BLaER1 (cell line): Measurements from ENCODE around the gene TASP1.
"Not testable (repeated sequence)": the region's sequence is repeated elsewhere in the genome, so short reads cannot be mapped to it uniquely, and the experiment has no call there.

ENCODE experiments used
- H3K27ac ChIP-seq: shearing (Covaris generic); formaldehyde crosslinking; 2 replicates; pipeline ENCODE4 v1.8.1; 2022
- H3K27me3 ChIP-seq: shearing (Covaris generic); formaldehyde crosslinking; 2 replicates; pipeline ENCODE4 v1.8.1; 2022
- H3K36me3 ChIP-seq: shearing (Covaris generic); formaldehyde crosslinking; 2 replicates; pipeline ENCODE4 v1.8.1; 2022
- H3K4me1 ChIP-seq: shearing (Covaris generic); formaldehyde crosslinking; 2 replicates; pipeline ENCODE4 v1.8.1; 2022
- H3K4me2 ChIP-seq: shearing (Covaris generic); formaldehyde crosslinking; 2 replicates; pipeline ENCODE4 v1.8.1; 2022
- H3K4me3 ChIP-seq: shearing (Covaris generic); formaldehyde crosslinking; 2 replicates; pipeline ENCODE4 v1.8.1; 2022
- H3K9ac ChIP-seq: shearing (Covaris generic); formaldehyde crosslinking; 2 replicates; pipeline ENCODE4 v1.8.1; 2022
- H3K9me3 ChIP-seq: shearing (Covaris generic); formaldehyde crosslinking; 2 replicates; pipeline ENCODE4 v1.8.1; 2022
- H4K20me1 ChIP-seq: shearing (Covaris generic); formaldehyde crosslinking; 2 replicates; pipeline ENCODE4 v1.8.1; 2022
- Cebpa-rat ChIP-seq: shearing (Covaris generic); IDR thresholded peaks from 2 replicates; pipeline ENCODE4 v1.8.1; 2022

The TASP1 gene

DNA sequence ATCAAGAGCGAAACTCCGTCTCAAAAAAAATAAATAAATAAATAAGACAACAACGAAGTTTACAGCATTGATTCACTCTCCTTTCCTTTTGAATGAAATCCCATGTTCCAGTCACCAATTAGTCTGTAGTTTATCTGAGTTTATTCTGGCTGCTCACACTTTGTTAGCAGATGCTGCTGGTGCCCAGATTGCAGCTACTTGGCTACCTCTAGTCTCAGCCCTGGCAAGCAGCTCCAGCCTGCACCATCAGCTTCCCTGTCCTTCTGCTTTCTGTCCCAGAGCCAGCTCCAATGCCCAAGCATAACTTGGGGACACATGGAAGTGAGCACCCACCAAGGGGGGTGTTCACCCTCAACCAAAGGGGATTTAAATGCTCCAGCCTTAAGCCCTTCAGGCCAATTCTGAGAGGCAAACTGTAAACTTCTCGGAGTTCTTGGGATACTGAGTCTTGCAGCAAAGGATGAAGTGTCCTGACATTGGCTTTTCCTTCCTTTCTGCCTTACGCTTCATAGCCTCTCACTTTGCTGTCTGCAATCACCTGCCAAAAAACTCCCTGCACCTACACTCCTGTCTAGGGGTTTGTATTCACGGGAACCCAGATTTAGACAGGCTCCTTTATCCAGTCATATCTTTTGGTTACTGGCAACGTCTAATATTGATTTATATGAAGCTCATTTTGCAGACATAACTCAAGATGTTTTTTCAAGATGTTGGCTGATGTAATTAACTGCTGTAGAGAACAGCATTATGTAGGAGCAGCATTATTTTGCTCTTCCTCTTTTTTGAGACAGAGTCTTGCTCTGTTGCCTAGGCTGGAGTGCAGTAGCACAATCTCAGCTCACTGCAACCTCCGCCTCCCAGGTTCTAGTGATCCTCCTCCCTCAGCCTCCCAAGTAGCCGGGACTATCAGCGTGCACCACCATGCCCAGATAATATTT lies 9.8 kb upstream of the TASP1 start:
- H3K4me2 ChIP-seq: no peak overlapping the region
- no peak overlapping the region for H3K27ac ChIP-seq
- H3K4me3 ChIP-seq: no peak overlapping the region
- H4K20me1 ChIP-seq: no peaks in the 10 kb centered on the region
- H3K27me3 ChIP-seq: no peaks in the 10 kb centered on the region
- no peaks in the 10 kb centered on the region for H3K4me1 ChIP-seq
- no peaks in the 10 kb centered on the region for H3K9me3 ChIP-seq
- no peak for TF ChIP-seq Cebpa-rat
- H3K36me3 ChIP-seq: no peaks in the 10 kb centered on the region
- H3K9ac ChIP-seq: no peak overlapping the region

DNA sequence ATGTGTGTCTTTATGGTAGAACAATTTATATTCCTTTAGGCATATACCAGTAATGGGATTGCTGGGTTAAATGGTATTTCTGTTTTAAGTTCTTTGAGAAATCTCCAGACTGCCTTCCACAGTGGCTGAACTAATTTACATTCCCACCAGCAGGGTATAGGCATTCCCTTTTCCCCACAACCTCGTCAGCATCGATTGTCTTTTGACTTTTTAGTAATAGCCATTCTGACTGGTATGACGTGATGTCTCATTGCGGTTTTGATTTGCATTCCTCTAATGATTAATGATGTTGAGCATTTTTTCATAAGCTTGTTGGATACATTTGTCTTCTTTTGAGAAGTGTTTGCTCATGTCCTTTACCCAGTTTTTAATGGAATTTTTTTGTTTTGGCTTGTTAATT lies 5.3 kb upstream of the TASP1 start:
- H3K27me3 ChIP-seq: no peaks in the 10 kb centered on the region
- no peak overlapping the region for H3K9ac ChIP-seq
- no peak overlapping the region for H3K4me3 ChIP-seq
- no peaks in the 10 kb centered on the region for H4K20me1 ChIP-seq
- TF ChIP-seq Cebpa-rat: no peak
- H3K9me3 ChIP-seq: no peaks in the 10 kb centered on the region
- H3K4me1 ChIP-seq: no peaks in the 10 kb centered on the region
- H3K27ac ChIP-seq: no peak overlapping the region
- no peaks in the 10 kb centered on the region for H3K36me3 ChIP-seq
- no peak overlapping the region for H3K4me2 ChIP-seq

DNA sequence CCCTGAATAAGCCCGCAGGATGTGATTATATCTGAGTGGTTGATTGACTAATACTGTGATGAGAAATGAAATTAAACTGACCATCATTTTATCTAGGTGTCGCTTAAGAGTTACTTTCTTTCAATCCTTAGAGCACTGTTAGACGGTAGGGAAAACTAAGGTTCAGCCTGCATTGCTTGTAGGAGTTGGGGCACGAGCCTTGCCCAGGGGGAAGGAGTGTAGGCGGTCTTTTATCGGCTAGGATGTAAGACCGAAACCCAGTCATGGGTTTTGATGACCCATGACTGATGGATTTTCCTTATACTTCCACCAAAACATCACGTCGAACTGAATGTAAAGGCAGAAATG lies 392 bp upstream of the TASP1 start:
- TF ChIP-seq Cebpa-rat: no peak
- H3K4me1 ChIP-seq: peaks cover 12% of the 10 kb centered on the region
- H3K9ac ChIP-seq: no peak overlapping the region
- peak overlapping the region; percentile 83 for H3K4me2 ChIP-seq
- peaks cover 27% of the 10 kb centered on the region for H4K20me1 ChIP-seq
- H3K36me3 ChIP-seq: no peaks in the 10 kb centered on the region
- H3K27ac ChIP-seq: no peak overlapping the region
- H3K9me3 ChIP-seq: no peaks in the 10 kb centered on the region
- H3K27me3 ChIP-seq: no peaks in the 10 kb centered on the region
- H3K4me3 ChIP-seq: peak overlapping the region; percentile 86

DNA sequence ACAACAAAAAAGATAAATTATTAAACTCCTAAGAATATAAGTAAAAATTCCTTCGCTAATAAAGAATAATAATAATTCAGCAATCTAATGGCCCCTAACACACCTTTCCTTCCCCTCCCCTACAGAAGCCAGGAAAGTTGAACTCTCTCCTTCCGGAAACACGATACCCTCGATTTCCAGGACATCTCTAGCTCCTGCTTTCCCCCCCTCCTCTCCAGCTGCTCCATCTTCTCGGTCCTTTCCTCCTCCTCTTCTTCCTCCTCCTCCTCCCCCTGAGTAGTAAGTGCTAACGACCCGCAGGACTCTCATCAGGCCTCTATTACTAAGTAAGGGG lies 603 bp downstream of the TASP1 start:
- no peaks in the 10 kb centered on the region for H3K9me3 ChIP-seq

DNA sequence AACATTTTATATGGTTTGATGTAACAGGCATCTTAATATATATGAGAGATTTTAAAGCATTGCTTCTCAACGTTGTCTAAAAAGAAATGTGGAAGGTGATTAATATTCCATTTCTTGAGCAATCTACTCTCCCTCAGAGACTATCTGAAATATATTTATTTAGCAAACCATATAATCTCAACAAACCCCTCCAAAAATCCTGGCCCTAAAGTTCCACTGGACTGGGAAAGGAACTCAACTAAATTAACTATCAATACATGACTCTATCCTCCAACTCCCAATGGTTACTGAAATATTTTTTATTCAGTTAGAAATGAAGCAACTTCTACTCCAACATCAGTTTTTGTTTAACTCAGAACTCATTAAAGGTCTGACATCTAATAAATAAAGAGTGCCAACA lies 6.3 kb downstream of the TASP1 start:
- H3K4me1 ChIP-seq: peaks cover 5% of the 10 kb centered on the region
- H3K4me2 ChIP-seq: no peak overlapping the region
- H3K4me3 ChIP-seq: no peak overlapping the region
- no peaks in the 10 kb centered on the region for H3K27me3 ChIP-seq
- peaks cover 26% of the 10 kb centered on the region for H3K36me3 ChIP-seq
- no peak for TF ChIP-seq Cebpa-rat
- no peak overlapping the region for H3K27ac ChIP-seq
- no peak overlapping the region for H3K9ac ChIP-seq
- no peaks in the 10 kb centered on the region for H3K9me3 ChIP-seq
- H4K20me1 ChIP-seq: peaks cover 52% of the 10 kb centered on the region

More for the DNA sequence above, 603 bp downstream of the TASP1 start:
- peak overlapping the region; percentile 83 for H3K4me2 ChIP-seq
- TF ChIP-seq Cebpa-rat: no peak
- H3K9ac ChIP-seq: peak overlapping the region; percentile 79
- no peaks in the 10 kb centered on the region for H3K36me3 ChIP-seq
- peaks cover 33% of the 10 kb centered on the region for H4K20me1 ChIP-seq
- peak overlapping the region; percentile 86 for H3K4me3 ChIP-seq
- peak overlapping the region; percentile 54 for H3K27ac ChIP-seq
- H3K27me3 ChIP-seq: no peaks in the 10 kb centered on the region
- peaks cover 12% of the 10 kb centered on the region for H3K4me1 ChIP-seq

DNA sequence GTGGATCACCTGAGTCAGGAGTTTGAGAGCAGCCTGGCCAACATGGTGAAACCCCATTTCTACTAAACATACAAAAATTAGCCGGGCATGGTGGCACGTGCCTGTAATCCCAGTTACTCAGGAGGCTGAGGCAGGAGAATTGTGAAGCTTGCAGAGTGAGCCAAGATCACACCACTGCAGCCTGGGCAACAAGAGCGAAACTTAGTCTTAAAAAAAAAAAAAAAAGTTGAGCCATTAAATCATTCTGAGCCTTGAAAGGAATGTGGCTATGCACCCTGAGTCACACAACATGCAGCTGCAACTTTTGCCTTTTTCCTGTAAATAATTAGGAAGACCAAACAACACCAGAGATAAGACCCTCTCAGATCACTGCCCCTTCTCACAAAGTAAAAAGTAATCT lies 11.2 kb downstream of the TASP1 start:
- H3K36me3 ChIP-seq: peaks cover 48% of the 10 kb centered on the region
- H3K27ac ChIP-seq, H3K9ac ChIP-seq, H3K27me3 ChIP-seq, H3K4me3 ChIP-seq, H3K4me1 ChIP-seq, H3K9me3 ChIP-seq, H3K4me2 ChIP-seq: not testable (repeated sequence)
- H4K20me1 ChIP-seq: peaks cover 35% of the 10 kb centered on the region

DNA sequence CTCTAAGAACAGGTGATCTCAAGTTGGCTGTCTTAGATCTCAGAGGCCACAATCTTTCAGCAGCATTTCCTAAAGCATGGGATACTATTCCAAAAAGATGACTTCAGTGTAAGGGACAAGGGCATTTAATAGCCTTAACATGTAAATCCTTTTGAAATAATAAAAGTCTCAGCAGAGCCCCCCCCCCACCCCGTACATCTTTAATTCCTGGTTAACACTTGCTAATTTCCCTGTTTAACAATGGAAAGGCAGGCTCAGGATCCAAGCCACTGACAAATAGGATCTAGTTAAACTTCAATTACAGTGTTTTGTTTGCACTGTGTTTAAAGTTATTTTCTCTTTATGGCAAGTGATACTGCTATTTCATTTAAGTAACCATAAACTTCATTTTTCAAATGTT lies 12.0 kb downstream of the TASP1 start:
- H3K36me3 ChIP-seq: peaks cover 55% of the 10 kb centered on the region
- no peak overlapping the region for H3K4me2 ChIP-seq
- H3K27me3 ChIP-seq: no peaks in the 10 kb centered on the region
- H3K9ac ChIP-seq: no peak overlapping the region
- H4K20me1 ChIP-seq: peaks cover 27% of the 10 kb centered on the region
- H3K27ac ChIP-seq: no peak overlapping the region
- TF ChIP-seq Cebpa-rat: no peak
- H3K4me3 ChIP-seq: no peak overlapping the region
- H3K9me3 ChIP-seq: no peaks in the 10 kb centered on the region
- H3K4me1 ChIP-seq: peaks cover 9% of the 10 kb centered on the region

DNA sequence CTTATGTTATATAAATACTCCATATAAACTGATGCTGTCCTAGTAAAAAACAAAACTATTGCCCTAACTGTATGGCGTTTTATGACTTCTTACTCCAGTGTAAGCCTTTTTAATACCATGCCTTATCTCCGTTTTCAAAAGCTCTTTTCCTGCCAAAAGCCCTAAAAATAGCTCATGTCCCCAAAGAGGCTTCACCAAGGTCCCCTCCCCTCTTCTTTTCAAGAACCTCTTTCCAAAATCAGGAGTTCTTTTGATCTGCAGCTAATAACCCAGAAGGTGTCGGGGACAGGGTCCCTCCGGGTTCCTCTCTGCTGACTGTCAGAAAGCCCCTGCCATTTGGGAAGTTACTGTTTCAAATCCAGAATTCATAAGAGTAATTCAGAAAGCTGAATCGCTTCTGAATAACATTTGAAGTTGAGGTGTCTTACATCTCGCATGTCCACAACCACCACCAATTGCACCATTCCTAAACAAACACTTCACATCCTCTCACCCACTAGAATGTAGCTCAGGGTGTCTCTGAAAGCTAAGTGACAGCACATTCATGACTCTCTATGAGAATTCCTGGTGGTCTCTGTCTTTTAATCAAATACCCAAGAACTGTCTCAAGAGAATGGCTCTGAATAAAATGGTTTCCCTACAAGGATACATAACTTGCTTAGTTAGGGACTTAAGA lies 13.3 kb downstream of the TASP1 start:
- Histone ChIP-seq H4K20me1 (peaks cover 18% of the 10 kb centered on the region; the same call in 1 of the 2 replicates), H3K36me3 (peaks cover 58% of the 10 kb centered on the region), H3K4me2 (peak overlapping the region; percentile 28), H3K27me3 (no peaks in the 10 kb centered on the region), H3K4me1 (peaks cover 9% of the 10 kb centered on the region), H3K9me3 (no peaks in the 10 kb centered on the region), H3K9ac (no peak overlapping the region), H3K4me3 (no peak overlapping the region), H3K27ac (no peak overlapping the region)
- no peak for TF ChIP-seq Cebpa-rat

DNA sequence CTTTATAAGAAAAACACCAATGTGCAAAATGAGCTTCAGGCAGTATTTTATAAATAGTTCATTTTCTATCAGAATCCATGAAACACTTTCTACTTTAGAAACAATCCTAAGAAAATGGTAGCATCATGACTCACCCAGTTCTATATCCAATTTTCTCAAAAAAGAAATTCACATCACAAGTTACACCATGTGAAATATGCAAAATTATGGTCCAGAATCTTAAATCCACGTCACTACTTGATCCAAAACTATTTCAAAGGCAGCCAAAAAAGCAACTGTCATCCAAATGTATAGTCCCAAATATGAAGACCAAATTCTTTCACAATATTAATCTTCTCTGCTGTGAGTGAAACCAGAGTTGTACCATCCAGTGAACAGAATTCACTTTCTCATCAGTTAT lies 19.3 kb downstream of the TASP1 start:
- not testable (repeated sequence) for H3K4me2 ChIP-seq, H3K27ac ChIP-seq, H3K9ac ChIP-seq, H3K9me3 ChIP-seq, H3K27me3 ChIP-seq, H4K20me1 ChIP-seq, H3K4me1 ChIP-seq, H3K4me3 ChIP-seq
- H3K36me3 ChIP-seq: peaks cover 33% of the 10 kb centered on the region

DNA sequence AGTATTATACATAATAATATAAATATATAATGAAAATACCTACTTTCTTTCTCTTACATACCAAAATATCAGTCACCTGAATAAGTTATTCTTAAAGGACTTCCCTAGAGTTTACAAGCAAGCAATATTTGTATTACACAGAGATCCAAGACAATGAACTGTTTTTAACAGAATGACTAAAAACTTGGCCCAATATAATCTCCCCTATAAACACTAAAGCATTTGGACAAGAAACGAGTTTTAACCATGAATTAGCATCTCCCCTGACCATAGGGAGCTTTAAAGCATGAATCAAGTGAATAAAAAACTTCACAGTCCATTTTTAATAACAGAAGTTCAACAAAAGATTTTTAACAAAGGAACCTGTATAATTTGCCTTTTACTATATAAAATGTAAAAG lies 20.3 kb downstream of the TASP1 start:
- H3K4me1 ChIP-seq, H3K27ac ChIP-seq, H3K27me3 ChIP-seq, H3K9ac ChIP-seq, H3K9me3 ChIP-seq, H3K4me3 ChIP-seq, H3K4me2 ChIP-seq, H4K20me1 ChIP-seq: not testable (repeated sequence)
- H3K36me3 ChIP-seq: peaks cover 33% of the 10 kb centered on the region

DNA sequence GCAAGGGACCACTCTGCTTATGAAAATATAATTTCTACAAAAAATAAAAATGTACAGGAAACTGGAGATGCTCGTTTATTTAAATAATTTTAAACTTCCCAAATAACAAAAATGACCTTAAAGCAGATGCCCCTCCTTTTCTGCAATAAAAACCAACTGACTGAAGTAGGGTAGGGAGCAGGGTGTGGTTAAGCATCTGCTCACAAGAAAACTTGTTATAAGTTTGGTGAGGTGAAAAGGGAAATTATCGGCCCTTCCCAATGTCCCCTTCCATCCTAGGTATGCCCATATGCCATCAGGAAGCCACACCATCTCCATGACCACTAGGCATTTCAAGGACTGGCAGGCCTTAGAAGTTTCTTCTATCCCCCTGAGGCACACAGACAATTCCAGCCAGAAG lies 21.1 kb downstream of the TASP1 start:
- peaks cover 31% of the 10 kb centered on the region for H3K36me3 ChIP-seq
- H3K4me2 ChIP-seq, H3K9me3 ChIP-seq, H4K20me1 ChIP-seq, H3K27ac ChIP-seq, H3K27me3 ChIP-seq, H3K4me3 ChIP-seq, H3K4me1 ChIP-seq, H3K9ac ChIP-seq: not testable (repeated sequence)

DNA sequence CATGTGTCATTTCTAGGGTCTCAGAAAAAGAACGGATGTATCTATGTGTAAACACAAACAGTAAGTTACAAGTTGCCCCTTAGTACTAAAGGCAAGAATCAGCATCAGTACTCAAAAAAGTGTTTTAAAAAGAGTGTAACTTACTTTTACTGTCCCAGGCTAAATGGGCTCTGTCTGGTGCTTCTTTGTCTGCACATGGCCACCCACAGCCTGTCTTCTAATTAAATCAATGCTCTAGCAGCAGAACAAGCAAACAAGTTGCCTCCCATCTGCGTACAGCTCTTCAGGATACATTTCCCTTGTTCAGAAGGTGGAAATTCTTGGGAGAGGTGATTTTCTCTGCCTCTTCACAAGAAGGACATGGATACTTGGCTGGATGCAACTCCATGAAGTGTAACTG lies 22.0 kb downstream of the TASP1 start:
- H4K20me1 ChIP-seq, H3K27me3 ChIP-seq, H3K9ac ChIP-seq, H3K27ac ChIP-seq, H3K4me2 ChIP-seq, H3K9me3 ChIP-seq, H3K4me3 ChIP-seq, H3K4me1 ChIP-seq: not testable (repeated sequence)
- H3K36me3 ChIP-seq: peaks cover 24% of the 10 kb centered on the region
